ENCODE measurements around the gene ZNF407.

Gene ZNF407

DNA sequence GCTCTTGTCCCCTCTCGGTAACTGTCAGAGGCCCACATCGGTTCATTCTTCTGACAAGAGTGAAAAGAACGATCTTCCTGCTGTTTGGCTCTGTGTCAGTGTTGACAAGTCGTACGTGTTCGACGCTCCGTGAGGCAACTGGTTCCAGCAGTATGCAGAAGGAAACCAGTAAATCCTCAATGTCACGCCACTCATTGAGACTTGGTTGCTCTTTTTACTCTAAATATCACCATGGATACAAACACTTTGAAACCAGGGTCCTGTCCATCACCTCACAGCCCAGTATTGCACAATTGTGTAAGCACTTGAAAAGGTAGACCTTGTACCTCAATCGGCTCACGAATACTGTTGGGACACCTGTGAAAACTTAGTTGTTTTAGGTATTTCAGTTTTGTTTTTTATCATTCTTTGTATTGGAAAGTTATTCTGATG is 136.4 kb downstream of the ZNF407 start:
- DNase-seq = no peak

- DNase-seq = no peak
Measured at GRCh38 chr18:74739926-74740325, 142.3 kb downstream of the ZNF407 start.

DNA sequence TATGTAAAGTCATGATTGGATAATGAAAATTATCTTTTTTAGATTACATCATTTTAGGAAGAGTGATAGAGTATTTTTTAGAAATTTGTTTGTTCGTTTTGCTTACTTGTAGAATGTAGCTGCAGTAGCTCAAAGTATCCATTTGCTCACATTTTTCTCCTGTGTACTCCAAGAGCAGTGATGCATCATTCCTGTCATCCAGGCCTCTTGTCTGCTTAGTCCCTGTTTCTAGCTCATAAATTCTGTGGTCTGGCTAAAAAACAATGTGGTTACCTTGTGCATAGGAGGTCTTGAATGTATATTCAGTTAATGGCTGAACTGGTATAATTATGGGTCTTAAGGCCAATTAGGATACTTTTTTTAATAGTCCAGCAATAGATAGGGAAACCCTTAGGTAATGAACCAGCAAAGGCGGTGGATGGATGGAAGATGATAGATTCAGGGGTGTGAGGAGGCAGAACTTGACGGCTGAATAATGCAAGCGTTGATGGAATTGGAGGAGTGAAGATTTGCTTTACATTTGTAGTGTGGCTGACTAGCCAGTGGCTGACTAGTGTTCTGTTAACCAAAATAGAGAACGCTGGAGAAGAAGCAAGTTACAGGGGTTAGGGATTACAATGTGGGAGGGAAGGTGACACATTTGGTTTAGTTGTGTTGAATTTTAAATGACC is 145.0 kb downstream of the ZNF407 start:
- no peak for DNase-seq

GRCh38 chr18:74745633-74746403 is 148.1 kb downstream of the ZNF407 start:
- no peak for DNase-seq

DNA sequence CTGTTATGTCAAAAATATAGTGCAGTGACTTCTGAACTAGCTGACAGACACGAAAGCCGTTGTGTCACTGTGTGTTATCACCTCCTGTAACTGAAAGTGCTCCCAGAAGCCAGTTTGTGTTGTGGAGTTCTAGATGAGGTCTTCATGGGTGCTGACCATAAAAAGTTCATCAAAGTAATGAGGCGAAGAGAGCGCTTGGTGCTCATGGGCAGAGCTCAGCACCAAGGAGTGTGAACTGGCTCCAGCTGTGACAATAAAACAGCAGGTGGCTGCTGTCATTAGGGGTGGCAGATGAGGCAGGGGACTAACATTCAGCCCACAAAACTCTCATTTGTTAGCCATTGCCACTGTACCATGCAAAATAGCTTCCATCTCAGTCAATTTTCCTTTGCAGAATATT is 151.1 kb downstream of the ZNF407 start:
- no peak for DNase-seq

DNA sequence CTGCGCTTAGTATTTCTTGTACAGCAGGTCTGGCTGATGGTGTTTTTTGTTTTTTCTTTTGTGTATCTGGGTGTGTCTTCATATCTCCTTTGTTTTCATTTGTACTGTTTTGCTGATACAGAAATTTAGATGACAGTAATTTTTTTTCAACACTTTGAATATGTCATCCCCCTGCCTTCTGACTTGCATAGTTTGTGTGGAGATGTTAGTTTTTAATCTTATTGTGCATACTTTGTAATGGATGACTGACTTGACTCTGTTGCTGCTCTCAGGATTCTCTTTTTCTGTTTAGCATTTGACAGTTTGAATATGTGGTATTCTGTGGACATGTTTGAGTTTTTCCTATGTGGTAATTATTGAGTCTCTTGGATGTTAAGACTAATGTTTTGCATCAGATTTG is 161.3 kb downstream of the ZNF407 start:
- no peak for DNase-seq

DNA sequence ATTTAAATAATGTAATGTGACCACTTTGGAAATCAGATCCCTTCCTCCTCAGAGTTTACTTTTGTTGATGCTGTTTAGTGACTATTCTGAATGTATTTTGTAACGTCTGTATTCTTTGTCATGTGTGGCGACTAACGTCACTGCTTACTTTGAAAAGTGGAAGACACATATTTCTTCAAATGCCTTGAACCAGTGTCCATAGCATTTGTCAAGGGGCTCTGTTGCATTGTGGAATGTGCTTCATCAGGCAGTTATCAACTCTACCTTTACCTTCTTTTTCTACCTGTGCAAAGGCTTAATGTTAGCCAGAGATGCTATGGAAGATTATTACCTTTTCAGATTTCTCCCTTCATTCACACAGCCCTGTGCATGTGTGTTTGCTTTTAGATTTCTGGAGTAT is 162.4 kb downstream of the ZNF407 start:
- DNase-seq = no peak

DNA sequence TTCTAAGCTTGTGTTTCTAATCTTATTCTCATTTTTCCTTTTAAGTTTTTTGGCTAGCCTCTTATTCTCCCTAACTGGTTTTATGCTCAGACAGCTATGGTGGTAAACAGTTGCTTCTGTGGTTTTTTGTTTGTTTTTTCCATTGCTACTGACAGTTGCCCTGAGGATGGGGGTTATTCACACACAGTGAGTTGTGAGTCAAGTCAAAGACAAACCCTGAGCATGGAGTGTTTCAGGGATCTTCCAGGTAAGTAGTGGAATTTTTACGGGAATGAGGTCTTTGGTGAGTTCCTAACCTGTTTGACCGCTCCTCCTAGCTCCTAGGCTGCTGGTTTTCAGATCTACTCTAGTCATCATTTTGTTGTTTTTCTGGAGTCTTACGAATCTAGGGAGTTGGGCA is 162.8 kb downstream of the ZNF407 start:
- DNase-seq = no peak

DNA sequence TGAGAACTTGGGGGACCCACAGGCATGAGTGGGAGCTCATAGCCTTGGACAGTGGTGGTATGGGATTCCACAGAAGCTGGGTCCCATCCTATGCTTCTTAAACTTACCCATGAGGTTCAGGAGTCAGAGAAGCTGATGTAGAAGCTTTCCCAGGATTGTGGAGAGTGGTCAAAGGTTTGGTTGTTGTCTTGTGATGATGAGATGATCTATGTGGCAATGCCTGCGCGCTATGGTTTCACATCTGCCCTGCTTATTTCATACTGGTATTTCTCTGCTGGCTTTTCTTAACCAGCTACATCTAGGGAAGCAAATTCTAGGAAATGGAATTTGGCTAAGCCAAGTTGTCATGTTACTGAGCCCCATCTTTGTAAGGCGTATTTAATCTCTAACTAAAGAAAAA is 168.6 kb downstream of the ZNF407 start:
- no peak for DNase-seq

DNA sequence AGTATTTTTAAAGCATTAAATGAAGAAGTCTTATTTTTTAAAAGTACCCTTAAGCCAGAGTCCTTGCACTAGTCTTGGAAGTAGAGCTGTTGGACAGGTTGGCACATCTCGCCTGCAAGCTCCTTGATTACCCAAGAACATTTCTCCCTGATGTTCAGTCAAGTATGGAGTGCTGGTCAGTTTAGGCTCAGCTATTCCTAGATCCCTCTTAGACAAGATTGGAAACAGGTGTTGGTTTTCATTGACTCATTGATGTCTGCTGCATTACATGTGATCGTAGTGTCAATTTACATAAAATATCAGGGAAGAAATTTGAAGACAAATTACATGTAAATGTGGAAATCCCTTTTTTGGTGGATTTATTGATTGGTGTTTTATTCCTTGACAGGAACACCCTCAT is 170.4 kb downstream of the ZNF407 start:
- no peak for DNase-seq

DNA sequence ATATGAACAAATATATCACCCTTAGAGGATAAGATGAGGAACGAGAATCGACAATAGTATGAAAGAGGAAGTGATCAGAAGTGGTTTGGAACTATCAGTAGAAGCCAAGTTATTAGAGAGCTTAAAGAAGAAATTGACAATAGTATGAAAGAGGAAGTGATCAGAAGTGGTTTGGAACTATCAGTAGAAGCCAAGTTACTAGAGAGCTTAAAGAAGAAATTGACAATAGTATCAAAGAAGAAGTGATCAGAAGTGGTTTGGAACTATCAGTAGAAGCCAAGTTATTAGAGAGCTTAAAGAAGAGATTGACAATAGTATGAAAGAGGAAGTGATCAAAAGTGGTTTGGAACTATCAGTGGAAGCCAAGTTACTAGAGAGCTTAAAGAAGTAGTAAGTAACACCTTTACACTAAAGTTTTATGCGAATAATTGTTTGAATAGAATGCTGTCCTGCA is 175.5 kb downstream of the ZNF407 start:
- no peak for DNase-seq

- no peak for DNase-seq
Measured at GRCh38 chr18:74774486-74774885, 176.8 kb downstream of the ZNF407 start.

- DNase-seq = no peak
Measured at GRCh38 chr18:74775239-74775638, 177.6 kb downstream of the ZNF407 start.

- DNase-seq = no peak
Measured at GRCh38 chr18:74778191-74778847, 180.6 kb downstream of the ZNF407 start.

GRCh38 chr18:74784752-74785151 is 187.1 kb downstream of the ZNF407 start:
- no peak for DNase-seq

GRCh38 chr18:74785632-74786031 is 188.0 kb downstream of the ZNF407 start:
- no peak for DNase-seq

DNA sequence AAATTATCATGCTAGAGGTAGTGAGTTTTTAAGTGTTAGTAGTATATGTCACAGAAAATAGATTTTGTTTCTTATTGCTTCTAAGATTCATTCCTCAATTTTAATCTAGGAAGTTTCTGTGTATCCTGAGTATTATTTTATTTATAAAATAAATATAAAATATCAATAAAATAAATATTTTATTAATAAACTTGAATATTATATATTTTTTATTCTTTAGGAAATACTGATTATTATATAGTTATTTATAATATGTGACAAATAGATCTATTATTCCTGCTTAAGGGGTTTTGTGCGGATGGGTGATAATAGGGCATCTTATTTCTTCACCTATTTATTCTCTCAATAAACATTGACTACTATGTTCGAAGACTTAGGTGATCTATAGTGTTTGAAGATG is 191.0 kb downstream of the ZNF407 start:
- no peak for DNase-seq

DNA sequence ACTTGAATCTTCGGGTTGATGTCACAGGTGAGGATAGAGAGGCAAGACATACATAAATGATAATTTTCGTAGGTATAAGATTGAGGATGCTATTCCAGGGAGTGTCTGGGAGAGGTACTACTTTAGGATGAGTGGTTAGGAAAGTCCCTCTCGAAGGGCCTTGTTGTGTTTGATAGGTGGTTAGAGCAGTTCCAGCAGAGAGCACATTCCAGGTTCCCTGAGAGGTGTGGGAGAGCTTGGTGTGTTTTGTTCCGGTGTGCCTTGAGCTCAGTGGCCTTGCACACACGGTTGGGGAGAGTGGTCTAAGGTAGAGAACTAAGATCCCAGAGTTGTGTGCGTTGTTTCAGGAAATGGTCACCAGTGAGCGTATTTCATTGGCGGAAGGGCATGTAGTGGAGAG is 191.4 kb downstream of the ZNF407 start:
- no peak for DNase-seq

- DNase-seq = no peak
Measured at GRCh38 chr18:74790451-74790850, 192.8 kb downstream of the ZNF407 start.

DNA sequence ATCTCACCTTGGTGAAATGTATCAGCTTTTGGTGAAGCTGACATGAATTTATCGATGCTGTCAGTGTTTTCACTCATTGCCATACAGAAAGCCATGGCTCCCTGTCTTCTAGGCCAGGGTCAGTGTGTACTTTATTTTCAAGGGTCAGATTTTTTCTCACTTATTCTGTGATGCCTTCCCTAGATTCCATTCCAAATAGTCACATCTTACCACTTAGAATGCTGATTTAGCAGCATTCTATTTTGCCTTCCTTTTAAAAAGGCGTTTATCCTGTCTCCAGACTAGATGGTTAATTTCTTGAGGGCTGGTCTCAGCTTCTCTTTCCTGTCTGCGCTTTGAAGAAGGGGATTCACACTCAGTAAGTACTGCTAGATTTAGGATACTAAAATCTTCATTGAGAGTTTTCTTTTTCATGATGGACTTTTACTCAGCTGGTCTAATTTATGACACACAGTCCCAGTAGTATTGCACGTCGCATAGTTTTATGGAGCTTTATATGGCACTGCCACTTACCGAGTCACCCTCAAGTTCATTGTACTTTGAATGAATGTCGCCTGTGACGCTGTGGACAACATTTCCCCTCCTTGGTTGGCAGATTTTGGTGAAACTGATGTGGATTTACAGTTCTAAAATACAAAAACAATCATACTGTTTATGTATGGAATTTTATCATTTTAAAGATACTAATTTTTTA is 194.0 kb downstream of the ZNF407 start:
- DNase-seq = no peak

GRCh38 chr18:74793746-74794145 is 196.1 kb downstream of the ZNF407 start:
- DNase-seq = no peak

DNA sequence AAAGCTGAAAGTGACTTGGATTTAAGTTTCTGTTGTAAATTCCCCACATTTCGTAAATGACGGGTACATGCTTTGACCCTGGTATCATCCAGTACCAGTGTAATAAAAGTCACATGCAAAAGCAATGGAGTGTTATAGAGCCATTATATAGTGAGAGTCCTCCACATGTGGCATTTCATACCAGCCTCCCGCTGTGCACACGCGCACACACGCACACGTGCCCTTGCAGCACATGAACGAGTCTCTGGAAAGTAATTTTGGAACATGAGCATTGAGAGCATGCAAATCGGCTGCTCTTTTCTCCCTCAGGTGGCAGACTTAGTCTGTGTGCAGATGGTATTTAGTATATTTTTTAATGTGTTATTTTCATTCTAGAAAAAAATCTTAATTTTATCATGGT is 198.1 kb downstream of the ZNF407 start:
- no peak for DNase-seq

DNA sequence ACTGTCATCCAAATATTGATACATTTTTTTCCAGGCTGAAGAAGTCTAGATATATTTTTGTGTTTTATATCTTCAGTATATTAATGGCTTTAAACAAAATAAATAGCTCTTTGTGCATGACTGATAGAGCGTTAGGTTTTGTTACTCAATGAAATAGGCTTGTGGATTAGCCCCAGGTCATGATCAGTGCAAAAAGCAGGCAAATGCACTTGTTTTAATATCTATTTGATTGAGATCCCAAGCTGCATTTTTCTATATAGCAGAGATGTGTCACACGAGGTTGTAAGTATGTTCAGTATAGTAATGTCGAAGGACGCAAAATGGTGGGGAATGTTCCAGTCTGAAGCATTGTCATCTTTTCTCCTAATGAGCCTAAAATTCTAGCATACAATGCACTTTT is 198.5 kb downstream of the ZNF407 start:
- no peak for DNase-seq

Data from stimulated activated CD4-positive, alpha-beta T cell treated with anti-CD3 and anti-CD28 coated beads, Interleukin-12 subunit alpha, Interleukin-12 subunit beta, amount 100 ng/mL, for 4 hours (primary cell).